Measurements from ENCODE around the gene ZNF451. TPM values are rescaled to one million over a fixed set of nuclear protein-coding genes. Genes with fewer than 3 reads are reported as not detected.
A peak's percentile ranks its signal among the peaks of the same experiment; 100 is the strongest.

ZNF451 gene
- total RNA-seq, 1 experiment from 2014 or later = 21.4 TPM

DNA sequence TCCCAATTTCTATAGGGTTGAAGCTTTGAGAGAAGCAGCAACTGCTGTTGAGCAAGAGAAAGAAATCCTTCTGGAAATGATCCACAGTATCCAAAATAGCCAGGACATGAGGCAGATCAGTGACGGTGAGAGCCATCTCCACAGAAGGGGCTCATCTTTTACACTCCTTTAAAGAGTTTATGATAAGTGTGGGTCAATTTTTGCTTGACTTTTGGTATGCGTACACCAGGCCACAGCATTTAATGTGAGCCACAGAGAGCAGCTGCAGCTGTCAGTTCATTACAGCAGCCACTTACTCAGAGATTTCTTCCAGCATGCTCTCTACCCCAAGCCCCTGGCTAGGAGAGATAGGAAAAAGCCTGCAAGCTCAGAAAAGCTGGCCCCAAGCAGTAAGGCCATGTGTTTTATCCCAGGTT, 92.0 kb downstream of the ZNF451 start:
- no peak for DNase-seq (ENCODE audit: low read depth)
- in situ Hi-C loops (cut with HindIII; ENCODE audit: low pct_unique_long_range_greater_than_20kb, low sequenced_read_pairs) = no loop called here

DNA sequence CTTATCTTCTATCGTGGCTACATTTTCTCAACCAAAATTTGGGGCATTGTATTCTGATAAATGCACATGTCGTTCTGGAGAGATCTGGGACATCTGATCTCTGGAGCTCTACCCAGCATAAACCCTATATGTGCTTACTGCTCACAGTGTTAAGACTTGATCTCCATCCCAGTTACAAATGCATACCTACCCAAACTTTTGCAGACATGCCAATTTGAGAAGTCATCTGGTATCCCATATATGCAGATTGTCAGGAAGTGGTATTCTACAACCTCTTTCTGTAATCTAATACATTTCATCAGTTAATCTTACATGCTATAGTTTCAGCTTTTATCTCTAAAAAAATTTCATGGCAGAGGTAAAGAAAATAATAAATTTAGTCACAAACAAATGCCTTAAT, 93.3 kb downstream of the ZNF451 start:
- no peak for DNase-seq (ENCODE audit: low read depth)
- in situ Hi-C loops (cut with HindIII; ENCODE audit: low pct_unique_long_range_greater_than_20kb, low sequenced_read_pairs) = no loop called here

DNA sequence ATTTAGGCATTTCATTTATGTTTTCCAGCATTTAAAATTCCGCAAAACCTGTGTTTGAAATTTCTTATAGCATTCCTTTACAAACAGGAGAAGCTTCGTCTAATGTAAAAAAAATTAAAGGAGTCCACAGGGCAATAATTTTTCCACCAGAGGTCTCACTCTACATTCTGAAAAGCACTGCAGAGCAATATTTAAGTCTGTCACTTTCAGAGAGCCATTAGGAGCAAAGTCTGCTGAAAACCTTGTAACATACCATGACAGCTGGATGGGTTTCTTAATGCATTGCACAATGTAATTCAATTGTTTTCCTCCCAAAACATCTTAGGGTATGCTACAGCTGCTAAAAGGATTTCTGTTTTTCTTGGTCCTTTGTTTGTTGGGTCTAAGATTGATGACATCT, 100.2 kb downstream of the ZNF451 start:
- no peak for DNase-seq (ENCODE audit: low read depth)
- in situ Hi-C loops (cut with HindIII; ENCODE audit: low pct_unique_long_range_greater_than_20kb, low sequenced_read_pairs) = no loop called here

DNA sequence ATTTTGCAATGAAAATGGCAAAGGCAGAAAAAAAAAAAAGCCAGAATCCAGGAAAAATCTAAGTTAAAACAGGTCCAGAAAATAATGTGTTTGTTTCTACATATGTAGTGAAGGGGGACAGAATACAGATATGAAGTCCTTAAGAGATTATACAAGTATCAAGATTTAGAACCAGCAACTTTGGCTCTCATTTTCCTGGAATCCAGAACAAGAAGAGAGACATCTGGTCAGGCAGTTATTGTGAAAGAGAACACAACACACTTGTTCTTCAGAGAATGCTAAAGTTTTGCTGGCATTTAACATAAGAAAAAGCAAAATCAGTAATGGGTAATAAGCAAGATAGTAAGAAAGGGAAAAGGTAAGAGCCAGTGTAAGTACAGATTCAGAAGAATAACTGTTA, 103.2 kb downstream of the ZNF451 start:
- DNase-seq (ENCODE audit: low read depth) = no peak
- in situ Hi-C loops (cut with HindIII; ENCODE audit: low pct_unique_long_range_greater_than_20kb, low sequenced_read_pairs) = no loop called here

DNA sequence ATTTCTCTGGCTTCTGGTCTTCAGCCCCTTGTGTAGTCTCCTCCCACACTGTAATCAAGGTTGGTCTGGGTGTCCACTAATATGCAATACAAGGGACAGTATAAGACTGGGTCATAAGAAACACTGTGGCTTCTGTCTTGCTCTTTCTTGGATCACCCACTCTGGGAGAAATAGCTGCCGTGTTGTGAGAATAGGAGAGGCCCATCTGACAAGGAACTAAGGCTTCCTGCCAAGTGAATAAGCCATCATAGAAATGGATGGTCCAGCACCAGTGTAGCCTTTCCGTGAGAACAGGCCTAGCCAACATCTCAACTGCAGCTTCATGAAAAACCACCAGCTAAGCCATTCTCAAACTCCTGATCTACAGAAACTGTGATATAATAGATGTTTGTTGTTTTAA, 105.5 kb downstream of the ZNF451 start:
- in situ Hi-C loops (cut with HindIII; ENCODE audit: low pct_unique_long_range_greater_than_20kb, low sequenced_read_pairs) = no loop called here
- DNase-seq (ENCODE audit: low read depth) = no peak

DNA sequence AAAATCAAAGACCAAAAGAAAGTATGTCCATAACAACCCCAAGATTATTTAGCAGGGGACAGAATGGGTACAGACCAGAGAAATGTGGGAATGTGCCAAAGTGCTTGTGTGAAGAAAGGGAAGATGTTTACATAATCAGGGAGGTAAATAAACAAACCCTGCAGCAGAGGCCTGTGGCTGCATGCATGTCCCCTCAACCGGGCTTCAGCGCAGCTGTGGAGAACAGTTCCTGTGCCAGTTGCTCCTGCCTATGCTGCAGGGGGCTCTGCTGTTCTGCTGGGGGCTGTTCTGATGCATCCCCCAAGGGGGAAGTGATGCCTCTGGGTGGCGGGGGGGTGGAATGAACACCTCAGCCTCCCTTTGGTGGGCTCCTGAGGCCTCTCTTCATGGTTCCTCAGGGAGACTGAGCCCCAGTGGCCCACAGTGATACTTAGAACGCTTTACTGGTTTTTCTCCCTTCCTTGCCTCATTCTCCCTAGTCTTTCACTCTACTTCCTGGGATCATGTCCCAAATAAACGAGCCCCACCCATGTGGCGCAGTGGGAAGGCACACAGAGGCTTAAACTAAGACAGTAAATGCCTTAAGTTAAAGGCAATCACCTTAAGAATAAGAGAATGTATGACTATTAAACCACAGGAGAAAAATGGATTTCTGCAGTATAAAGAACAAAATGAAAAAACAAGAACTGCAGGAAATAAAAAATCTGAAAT, 109.1 kb downstream of the ZNF451 start:
- no peak for DNase-seq (ENCODE audit: low read depth)
- in situ Hi-C loops (cut with HindIII; ENCODE audit: low pct_unique_long_range_greater_than_20kb, low sequenced_read_pairs) = no loop called here

DNA sequence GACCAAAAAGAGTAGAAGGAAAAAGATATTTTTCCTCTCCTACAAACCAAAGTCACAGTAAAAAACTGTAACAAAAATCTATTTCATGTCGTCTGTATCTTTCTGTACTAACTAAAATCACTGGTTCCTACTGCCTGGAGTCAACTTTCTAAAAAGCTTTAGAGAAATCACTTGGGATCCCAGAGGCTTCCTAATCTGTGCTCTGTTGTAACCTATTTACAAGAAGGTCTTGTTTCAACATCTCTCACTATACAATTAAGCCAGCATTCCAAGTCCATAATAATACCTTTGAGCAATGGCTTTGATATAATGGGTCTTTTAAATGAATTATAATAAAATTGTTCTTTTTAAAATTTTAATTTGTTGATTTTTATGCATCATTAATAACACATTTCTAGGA, 111.7 kb downstream of the ZNF451 start:
- no peak for DNase-seq (ENCODE audit: low read depth)
- in situ Hi-C loops (cut with HindIII; ENCODE audit: low pct_unique_long_range_greater_than_20kb, low sequenced_read_pairs) = no loop called here

DNA sequence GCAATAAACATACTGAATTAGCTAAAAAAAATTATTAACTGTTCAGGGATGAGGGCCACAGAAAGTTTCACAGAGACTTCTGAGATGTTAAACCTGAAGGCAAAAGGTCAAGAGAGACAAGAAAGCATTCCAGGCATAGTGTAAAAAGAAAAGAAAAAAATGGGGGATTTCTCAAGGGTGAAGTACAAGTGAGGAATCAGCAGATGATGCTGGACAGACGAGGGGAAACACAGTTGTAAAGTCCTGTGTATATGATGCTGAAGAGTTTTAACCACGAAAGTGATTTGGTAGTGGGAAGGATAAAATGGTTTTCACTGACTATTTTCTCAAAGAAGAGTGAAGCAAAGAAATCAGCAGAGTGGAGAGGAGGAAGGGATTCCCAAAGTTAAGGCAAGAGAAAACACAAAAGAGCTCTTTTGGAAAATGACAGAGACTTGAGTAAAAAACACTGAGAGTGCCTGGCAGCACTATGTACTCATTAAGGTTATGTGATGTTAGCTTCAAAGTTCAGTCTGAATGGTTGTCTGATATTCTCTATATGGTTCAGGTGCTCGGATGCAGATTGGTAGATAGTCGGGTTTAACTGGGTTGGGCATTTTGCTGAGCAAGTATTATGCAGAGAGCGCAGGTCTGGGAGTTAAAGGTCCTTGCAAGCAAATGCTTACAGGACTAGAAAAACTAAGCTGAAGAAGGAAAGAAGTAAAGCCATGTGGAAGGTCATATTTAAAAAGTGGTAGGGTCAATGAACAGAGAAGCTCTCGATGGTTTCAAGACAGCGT, 115.8 kb downstream of the ZNF451 start:
- in situ Hi-C loops (cut with HindIII; ENCODE audit: low pct_unique_long_range_greater_than_20kb, low sequenced_read_pairs) = no loop called here
- DNase-seq (ENCODE audit: low read depth) = no peak

DNA sequence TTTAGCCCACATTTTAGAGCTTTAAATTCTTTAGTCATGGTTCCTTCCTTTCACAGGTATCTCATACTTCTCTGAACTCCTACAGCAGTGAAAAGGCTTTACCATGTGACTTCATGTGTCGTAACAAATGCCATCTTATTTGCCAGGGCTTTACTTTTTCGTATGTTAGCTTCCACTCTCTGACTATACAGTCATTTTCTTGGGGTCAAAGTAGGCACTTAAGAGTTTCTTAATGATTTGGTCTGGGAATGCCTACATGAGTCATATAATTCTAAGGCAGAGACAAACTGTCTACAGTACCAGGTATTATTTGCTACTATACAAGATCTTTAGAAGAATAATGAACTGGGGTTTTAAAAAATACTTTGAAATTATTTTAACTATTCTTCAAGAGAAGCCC, 117.2 kb downstream of the ZNF451 start:
- in situ Hi-C loops (cut with HindIII; ENCODE audit: low pct_unique_long_range_greater_than_20kb, low sequenced_read_pairs) = no loop called here
- DNase-seq (ENCODE audit: low read depth) = peak; percentile 22

DNA sequence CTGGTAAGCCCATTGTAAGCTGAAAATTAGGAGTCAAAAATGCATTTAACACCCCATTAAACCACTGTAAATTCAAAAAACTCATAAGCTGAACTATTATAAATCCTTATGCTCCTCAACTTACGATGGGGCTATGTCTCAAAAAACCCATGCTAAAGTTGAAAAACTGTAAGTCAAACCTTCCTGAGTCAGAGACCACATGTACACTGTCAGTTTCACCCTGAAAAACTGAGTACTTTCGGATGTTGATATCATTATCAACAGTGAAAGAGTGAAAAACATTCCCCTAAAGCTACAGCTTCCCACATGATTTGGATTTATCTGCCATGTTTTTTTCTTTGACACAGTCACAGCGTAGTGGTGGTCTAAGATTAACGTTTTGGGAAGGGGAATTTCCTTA, 117.9 kb downstream of the ZNF451 start:
- DNase-seq (ENCODE audit: low read depth) = no peak
- in situ Hi-C loops (cut with HindIII; ENCODE audit: low pct_unique_long_range_greater_than_20kb, low sequenced_read_pairs) = no loop called here

DNA sequence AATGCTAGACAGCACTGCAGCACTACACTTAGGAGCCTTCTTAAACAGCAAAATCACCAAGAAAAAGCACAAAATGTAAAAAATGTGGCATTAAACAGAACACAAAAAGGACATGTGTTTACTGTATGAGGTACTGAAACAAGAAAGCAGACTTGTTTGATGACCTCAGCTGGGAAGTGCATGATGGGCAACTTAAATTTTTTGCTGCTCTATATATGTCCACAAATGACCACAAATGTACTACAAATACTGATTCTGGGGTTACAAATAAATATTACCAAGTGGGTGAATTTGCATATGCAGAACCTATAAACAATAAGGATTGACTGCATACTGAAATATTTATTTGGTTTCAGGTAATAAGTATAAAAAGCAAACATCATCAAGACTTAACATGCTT, 119.0 kb downstream of the ZNF451 start:
- DNase-seq (ENCODE audit: low read depth) = no peak
- in situ Hi-C loops (cut with HindIII; ENCODE audit: low pct_unique_long_range_greater_than_20kb, low sequenced_read_pairs) = no loop called here

DNA sequence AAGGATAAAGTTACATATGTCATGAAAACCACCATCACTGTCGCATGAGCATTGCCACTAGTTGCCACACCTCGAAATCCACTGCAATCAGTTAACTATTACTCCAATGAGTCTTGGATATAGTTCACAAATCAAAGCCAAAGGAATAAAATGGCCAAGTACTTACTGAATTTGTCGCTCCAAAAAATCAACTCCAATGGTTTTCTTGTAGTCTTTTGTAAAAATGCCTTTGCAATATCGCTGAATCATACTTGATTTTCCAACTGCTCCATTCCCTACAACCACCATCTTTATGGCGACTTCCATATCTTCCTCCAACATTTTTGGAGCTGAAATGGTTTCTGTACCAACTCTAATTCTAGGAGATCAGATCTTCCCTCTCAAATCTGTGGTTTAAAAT, 120.1 kb downstream of the ZNF451 start:
- DNase-seq (ENCODE audit: low read depth) = no peak
- in situ Hi-C loops (cut with HindIII; ENCODE audit: low pct_unique_long_range_greater_than_20kb, low sequenced_read_pairs) = no loop called here

DNA sequence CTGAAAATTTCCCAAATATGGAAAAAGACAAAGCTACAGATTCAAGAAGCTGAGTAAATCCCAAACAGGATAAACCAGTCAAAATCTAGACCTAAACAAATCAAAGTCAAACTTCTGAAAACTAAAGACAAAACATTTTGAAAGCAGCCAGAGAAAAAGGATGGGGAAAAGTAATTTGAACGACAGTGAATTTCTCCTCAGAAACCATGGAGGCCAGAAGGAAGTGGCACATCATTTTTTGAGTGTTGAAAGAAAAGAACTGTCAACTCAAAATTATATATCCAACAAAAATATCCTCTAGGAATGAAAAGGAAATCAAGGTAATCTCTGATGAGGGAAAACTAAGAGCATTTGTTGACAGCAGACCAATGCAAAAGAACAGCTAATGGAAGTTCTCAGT, 125.3 kb downstream of the ZNF451 start:
- in situ Hi-C loops (cut with HindIII; ENCODE audit: low pct_unique_long_range_greater_than_20kb, low sequenced_read_pairs) = no loop called here
- DNase-seq (ENCODE audit: low read depth) = no peak

DNA sequence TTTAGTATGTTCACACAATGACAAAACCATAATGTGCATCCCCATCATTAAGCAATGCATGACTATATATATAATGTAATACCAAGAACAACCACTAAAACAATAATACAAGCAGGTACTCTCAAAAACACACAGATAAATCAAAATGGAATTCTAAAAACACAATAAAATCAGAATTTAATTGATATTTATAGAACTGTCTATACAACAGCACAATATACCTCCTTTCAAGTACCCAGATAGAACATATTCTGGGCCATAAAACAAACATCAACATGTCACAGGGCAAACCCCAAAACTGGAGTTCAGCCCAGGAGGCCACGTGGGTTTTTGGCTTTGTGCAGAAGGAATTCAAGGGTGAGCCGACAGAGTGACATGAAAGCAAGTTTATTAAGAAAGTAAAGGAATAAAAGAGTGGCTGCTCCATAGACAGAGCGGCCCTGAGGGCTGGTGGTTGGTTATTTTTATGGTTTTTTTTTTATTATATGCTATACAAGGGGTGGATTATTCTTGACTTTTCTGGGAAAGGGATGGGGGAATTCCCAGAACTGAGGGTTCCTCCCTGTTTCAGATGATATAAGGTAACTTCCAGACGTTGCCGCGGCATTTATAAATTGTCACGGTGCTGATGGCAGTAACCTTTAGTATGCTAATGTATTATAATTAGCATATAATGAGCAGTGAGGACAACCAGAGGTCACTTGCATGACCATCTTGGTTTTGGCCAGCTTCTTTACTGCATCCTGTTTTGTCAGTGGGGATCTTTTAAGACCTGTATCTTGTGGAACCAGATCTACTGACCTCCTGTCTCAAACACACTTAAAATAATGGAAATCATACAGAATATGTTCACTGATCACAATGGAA, 126.5 kb downstream of the ZNF451 start:
- DNase-seq (ENCODE audit: low read depth) = no peak
- in situ Hi-C loops (cut with HindIII; ENCODE audit: low pct_unique_long_range_greater_than_20kb, low sequenced_read_pairs) = no loop called here

DNA sequence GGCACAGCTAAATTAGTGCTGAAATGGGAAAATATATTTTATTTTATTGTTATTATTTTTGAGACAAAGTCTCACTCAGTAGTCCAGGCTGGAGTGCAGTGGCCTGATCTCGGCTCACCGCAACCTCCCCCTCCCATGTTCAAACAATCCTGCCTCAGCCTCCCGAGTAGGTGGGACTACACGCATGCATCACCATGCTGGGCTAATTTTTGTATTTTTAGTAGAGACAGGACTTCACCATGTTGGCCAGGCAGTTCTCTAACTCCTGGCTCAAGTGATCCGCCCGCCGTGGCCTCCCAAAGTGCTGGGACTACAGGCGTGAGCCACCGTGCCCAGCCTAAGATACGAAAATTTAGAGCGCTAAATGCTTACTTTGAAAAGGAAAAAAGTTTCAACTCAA, 127.3 kb downstream of the ZNF451 start:
- no peak for DNase-seq (ENCODE audit: low read depth)
- in situ Hi-C loops (cut with HindIII; ENCODE audit: low pct_unique_long_range_greater_than_20kb, low sequenced_read_pairs) = no loop called here

Data from Caki2 (cell line).